Stimulated activated CD8-positive, alpha-beta memory T cell treated with anti-CD3 and anti-CD28 coated beads, Interleukin-12 subunit alpha, Interleukin-12 subunit beta, amount 100 ng/mL, for 1 hour (primary cell): ENCODE measurements around the gene YOD1.

Experiments
- DNase-seq: peaks from one replicate; pipeline ENCODE4 v3.0.0-alpha.2; 2020; ENCODE audit warnings: low read depth

Gene YOD1

DNA sequence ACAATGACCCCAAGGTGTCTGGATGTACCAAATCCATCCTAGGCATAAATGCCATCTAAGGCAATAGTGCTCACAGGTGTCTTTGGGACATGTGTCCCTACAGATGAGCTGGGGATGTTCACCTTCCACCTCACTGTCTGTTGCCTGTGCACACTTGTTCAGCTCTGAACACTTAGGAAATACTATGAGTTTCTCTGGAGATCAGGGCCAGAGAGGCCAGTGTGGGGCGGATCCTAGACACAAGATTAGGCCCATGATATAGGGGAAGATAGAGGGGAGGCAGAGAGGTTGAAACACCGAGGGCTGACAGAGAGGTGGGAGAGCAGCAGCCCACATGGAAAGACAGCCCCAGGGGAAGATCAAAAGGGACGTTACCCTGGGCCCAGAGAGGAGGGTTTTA lies 44.1 kb downstream of the YOD1 start:
- no peak for DNase-seq

DNA sequence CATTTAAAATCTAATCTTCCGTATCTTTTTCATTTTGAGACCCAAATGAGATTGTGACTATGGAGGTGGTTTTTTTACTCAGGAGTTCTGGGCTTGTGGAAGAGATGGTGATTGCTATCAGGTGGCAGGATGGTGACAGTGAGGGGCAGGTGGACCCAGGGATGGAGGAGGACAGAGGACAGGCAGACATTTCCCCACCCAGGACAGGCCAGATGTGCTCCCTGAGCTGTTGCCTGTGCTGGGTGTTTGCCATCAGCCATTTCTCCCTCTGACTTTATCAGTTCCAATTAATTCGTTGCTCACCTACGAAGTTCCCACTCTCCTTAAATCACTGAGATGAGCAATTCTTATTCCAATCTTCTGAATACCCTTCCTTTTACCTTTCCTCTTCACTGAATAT lies 44.9 kb downstream of the YOD1 start:
- DNase-seq = no peak

DNA sequence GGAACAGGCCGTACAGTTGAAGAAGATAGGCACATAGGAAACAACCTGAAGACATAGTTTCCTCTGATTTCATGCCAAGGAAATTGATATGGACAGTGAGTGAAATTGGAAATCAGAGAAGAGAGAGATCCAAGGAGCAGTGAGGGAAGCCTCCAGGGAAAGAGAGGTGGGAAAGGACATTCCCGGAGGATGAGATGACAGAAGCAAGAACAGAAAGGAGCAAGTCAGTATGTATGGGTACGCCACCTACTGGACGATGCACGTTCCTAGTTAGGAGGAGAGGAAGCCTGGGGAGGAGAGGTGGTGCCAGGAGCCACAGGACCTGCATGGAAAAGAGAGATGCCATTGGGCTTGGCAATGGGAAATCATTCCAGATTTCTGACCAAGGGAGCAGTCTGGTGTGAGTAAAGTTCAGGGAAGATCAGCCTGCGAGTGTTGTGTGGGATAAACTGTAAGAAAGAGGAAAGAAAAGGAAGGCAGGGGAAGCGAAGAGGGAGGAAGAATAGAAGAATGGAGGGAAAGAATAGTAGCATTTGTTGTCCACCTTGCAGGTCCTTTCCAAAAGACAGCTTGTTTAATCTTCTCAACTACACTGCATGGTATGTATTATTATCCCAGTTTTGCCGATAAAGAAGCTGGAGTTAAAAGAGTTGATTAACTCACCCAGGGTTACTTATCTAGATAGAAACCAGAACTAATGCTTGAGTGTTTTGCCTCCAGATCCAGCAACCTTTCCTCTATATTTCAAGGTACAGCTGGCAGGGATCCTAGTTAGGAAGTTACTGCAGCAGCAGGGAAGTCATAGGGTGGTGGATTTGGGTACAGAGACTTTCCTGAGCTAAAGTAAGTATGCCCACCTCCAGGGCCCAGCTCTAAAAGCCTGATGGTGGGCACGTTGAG lies 45.8 kb downstream of the YOD1 start:
- DNase-seq = no peak

DNA sequence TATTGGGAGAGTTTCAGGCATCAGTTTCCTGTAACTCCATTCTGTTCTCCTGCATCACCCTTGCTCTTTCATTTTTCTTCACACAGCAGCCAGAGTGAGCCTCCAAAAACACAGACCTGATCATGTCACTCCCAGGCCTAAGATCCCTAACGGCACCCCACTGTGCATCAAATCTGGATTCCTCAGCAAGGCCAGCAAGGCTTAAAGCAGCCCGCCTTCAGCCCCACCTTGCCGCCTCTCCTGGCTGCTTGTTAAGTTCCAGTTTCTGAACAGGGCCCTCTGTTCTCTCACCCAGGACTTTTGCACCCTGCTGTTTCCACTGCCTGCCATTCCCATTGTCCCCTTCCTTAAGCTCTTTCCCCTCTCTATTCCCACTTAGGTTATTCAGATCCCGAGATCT lies 47.8 kb downstream of the YOD1 start:
- DNase-seq = no peak

DNA sequence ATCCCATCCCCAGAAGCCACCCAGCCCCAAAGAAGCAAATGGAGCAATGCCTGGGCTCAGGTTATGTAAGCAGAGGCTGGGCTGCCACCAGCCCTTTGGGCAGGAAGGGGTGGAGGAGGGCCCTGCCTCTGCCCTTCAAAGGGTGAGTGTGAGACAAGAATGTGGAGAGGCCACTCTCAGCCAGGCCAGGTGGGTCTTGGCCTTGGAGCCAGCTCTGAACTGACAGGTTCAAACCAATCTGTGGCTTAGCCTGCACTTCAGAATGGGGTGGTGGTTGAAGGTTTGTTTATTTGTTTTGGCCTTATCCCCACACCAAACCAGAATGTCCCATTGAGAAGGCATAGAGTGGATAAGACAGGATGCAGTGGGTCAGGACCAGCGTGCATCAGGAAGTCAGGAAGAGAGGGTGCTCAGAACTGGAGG lies 48.3 kb downstream of the YOD1 start:
- DNase-seq = no peak

DNA sequence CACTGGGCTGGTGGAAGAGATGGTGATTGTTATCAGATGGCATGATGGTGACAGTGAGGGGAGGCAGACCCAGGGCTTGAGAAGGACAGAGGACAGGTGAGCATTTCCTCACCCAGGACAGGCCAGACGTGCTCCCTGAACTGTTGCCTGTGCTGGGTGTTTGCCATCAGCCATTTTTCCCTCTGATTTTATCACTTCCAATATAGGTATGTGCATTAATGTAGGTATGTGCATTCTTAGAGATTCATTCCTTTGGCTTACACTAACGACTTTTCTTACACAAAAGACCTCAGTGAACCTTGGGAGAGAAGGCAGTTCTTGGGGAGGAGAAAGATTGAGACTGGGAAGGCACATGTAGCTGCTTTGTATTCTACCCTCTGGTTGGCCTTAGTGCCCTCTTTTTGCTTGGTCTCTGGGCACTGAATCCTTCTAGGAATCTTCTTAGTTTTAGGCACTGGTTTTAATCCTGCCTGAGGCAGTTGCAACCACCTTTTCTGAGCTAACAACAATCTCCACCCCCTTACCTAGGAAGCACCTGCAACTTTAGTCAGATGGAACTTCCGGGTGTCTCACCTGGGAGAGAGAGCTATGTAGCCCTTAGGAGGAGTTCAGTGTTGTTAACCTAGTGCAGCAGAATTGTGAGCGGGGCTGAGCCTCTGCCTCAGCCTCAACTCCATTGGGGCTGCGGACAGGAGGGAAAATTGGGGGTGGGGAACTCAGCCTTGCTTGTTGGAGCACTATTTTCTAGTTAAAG lies 49.3 kb downstream of the YOD1 start:
- DNase-seq = no peak

DNA sequence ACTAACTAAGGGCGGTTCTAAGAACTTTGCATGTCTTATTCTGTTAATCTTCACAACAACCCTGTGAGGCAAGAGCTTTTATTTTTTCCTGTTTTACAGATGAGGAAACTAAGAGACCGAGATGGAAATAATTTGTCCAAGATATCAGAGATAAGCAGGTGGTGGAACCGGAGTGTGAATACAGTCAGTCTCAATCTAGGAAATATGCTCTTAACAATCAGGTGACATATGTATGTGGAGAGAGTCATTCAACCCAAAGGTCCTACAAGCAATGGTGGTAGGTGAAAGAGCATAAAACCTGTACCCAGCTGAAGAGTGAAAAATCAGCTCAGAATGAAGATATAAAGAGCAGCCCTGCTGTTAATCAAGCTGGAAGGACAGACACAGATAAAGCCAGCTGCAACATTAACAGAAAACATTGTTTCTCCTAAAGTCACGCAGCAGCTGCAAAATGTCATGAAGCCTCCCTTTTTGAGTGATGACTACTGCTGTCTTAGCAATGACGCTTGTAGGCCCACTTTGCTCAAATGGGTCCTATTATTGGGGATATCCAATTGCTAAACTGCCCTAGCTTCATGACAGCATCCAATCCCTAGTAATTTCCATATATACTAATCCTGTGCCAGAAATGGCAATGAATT lies 50.2 kb downstream of the YOD1 start:
- DNase-seq = no peak

DNA sequence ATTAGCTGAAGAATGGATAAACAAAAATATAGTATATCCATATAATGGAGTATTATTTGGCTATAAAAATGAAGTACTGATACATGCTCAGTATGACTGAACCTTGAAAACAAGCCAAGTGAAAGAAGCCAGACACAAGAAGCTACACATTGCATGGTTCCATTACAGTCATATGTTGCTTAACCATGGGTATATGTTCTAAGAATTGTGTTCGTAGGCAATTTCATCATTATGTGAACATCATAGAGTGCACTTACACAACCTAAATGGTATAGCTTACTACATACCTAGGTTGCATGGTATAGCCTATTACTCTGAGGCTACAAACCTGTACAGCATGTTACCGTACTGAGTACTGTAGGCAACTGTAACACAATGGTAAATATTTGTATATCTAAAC lies 52.2 kb downstream of the YOD1 start:
- DNase-seq = no peak
